ENCODE measurements around the gene RCAN2.

Gene RCAN2

DNA sequence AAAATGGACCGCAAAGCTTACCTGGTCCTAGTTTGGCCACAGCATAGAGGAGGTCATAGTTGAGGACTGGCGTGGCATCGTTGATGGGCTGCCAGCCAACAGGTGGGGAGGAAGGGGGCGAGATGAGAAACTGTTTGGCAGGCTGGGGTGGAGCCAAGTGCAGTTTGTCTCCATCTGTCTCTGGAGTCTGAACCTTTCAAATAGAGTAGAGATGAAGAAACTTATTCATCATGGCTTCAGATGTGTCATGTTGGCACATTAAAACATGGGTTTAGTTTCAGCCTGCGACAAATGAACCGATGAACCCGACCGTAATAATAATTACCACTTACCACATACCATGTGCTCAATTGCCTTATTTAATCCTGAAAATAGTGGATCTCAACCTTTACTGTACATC is 244.5 kb downstream of the RCAN2 start:
- DNase-seq = no peak

DNA sequence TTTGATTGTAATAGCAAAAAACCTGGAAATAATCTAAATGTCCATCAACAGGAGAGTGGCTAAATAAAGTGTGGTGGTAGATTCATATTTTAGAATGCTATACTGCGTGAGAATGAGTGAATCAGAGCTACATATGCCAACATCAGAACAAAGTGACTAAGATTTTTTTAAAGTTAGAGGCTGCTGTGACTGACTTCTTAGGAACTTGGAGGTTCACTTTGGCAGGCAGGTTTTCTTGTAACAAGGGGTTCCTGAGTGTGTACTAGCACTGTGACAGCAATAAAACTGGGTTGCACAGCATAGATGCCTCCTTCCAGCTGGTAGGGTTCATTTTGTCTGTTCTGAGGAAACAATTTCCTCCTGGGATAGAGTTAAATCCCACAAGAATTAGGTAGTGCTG is 245.2 kb downstream of the RCAN2 start:
- DNase-seq = no peak

DNA sequence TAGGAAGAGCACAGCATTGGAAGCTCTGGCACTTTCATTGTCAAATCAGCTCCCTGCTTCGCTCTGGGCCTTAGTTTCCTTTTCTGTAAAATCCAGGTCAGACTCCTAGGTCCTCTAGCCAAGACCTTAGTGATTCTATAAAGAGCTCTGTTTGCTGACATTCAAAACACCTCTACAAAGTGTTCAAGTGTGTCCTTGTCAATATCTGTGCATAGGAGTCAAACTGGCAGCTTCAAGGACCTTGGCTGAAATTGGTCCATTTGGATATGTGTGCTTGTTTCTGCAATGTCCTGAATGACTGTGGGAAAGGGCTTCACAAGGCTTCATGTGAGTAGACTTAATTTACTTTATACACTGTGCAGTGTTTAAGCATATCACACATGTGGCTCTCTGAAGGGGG is 246.6 kb downstream of the RCAN2 start:
- no peak for DNase-seq

DNA sequence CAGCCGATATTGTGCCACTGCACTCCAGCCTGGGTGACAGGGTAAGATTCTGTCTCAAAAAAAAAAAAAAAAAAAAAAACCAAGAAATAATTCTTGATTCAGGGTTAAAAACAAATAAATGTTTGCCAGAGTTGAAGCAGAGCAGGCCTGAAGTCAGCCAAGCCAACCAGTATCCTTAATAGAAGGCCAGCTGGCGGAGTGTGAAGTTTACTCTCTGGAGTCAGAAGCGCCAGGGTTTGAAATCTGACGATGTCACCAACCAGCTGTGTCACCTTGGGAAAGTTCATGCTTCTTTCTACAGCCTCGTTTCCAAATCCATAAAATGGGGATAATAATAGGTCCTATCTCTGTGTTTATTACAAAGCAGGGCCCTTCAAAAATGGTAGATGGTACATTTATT is 247.5 kb downstream of the RCAN2 start:
- no peak for DNase-seq

DNA sequence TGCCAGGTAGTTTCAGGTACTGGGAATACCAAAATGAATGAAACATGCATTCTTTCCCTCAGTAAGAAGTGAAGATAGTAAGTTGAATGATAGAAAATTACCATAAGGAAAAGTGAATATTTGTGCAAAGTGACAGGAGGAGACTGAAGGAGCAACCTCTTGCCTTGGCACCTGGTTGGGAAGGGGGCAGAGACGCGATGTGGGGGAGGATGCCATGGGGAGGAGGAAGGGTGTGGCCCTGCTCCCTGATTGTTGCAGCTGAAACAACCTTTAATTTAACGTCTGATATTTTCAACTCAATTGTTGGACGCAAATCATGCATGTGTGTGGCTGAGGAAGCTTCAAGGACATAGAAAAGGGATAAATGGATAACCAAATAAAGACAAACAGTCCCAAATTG is 248.3 kb downstream of the RCAN2 start:
- no peak for DNase-seq

DNA sequence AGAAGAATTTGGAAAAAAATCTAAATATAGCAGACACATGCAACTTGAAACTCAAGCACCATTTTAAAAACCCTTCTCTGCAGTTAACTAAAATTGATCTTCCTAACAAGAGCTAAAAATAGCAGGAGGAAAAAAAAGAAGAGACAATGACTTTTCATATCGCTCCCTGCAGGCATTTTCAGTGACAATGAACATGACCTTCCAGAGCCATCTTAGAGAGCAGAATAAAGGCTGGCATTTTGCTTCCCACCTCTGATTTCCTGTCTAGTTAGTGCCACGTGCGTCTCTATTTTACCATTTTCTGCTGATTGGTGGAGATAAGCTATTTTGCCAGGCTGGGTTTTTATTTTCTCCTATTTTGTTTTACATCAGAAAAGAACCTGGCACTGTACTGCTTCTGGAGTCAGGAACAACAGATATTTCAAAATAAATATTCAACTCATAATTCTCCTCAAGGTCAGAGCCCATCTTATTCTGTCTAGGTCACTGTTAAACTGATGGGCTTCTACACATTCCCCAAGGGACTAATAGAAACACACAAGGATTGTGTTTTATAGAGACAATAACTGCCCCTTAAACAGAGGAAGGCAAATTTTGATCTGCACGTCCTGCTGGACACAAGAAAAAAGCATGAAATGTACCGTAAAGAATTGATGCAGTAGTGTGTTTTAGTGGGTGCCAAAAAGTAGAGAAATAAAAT is 250.2 kb downstream of the RCAN2 start:
- DNase-seq = no peak

DNA sequence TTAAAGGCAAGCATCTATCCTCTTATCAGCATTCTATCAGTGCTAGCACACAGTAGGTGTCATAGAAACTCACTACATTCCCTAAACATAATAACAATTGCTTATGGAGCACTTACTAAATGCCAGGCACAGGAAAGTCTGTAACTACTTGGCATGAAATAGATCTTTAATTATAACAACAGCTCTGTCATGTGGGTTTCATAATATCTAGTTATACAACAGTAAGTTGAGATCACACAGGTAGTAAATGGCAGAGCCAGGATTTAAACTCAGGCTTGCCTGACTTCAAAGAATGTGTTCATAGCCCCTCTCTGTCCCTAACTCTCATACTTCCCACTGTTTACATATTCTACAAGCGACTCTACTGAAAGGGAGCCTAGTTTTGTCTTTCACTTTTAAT is 254.5 kb downstream of the RCAN2 start:
- DNase-seq = no peak

DNA sequence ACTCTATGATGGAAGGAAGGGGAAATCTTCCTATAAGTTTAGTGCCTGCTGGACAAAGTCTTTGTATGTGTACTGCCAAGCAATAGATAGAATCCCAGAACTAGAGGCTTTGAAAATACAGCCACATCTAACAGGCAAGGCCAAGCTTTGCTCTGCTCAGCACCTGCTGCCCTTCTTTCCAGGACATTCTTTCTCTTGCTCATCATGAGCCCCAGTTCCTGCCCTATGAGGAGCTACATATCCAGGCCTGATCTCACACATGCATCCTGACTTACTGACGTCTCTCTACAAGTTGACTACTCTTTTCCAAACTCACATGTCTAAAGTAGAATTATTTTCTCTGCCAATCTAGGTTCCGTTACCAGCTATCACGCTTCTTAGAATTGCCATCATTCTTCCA is 256.0 kb downstream of the RCAN2 start:
- no peak for DNase-seq

DNA sequence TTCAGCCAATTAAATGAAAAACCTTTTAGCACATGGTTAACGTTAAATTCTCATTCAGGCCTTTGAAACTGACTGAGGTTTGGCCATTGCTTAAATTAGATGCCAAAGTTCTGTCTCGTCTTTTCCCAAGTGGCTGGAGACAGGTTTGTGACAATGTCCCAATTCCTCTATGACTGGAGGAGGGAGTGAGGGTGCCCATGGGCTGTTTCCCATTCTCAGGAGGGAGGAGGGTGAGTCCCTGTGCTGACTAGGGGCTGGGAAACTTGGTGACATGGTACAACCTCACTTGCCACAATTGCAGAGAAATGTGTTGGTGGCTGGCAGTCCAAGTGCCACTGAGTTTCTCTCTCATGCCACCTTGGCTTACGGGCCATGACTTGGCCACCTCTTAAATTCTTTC is 256.5 kb downstream of the RCAN2 start:
- DNase-seq = no peak

DNA sequence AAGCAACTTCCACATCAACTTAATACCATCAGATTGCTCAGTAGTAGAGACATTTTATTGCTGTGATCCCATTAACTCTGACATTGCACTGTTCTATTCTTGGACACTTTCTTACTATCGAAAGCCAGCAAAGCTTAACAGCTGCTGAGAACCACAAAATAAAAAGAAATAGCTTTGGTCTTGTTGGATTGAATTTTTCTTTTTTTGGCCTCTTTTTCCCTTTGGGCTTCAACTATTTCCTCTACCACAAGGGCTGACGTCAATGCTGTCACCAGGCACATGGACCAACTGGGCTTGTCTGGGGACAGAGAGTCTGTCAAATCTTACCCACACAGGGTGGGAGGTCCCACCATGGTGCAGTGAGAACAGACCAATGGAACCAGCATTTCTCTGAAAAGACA is 257.1 kb downstream of the RCAN2 start:
- DNase-seq = no peak

DNA sequence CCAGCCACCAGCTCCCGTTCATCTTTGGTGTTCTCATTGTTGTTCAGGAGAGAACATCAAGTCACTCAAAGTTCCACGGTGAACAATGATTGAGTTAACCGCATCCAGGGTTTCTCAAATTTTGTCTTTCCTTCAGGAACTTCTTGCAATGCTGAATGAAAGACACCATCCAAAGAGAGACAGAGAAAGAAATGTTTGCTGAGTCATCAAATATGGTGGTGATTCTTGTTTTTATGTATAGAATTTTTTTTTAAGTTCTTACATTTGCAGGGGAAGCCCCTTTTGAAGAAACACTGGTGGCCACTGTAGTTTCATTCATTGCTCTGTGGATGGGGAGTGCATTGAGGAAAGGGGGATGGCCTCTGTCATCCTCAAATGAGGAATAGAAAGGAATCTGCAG is 258.1 kb downstream of the RCAN2 start:
- no peak for DNase-seq

DNA sequence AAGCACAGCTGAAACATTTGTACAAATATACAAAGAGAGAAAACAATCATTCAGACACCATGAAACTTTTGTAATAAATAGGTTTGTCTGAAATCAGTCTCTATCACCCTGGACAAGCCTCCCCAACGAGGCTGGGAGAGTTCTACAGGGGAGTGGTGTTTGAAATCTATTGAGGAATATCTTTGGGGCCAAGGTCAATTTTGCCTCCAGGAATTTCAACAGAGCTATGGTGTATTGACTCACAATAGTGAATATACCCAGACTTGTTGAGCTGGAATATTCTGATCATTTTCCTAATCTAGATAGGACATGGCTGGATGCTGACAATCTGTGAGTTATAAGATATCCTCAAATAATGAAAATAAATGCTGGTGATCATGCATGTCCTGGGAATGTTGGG is 269.0 kb downstream of the RCAN2 start:
- DNase-seq = no peak

DNA sequence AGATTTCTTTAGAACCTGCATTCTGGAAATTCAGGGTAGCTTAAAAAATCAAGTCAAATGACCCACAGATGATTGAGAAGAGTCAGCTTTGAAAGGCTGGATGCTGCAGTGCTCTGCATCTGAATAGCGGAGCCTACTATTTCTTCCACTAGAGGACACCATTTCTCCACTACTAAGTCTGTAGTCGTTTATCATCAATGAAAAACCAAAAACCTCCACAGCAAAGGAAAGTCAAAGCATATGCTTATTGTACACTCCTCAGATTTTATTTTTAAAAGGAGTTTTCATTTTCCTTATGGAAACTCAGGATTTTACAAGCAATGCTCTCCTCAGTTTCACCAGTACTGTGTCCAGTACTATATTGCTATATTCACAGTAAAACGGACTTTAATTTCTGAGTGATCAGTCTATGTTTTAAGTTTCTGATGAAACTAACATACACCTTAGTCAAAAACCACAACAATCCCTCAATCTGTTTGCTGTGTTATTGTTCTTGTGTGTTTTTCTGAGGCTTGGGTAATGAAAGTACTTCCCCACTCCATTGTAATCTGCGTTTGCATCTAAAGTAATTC is 269.9 kb downstream of the RCAN2 start:
- peak; percentile 34 for DNase-seq

DNA sequence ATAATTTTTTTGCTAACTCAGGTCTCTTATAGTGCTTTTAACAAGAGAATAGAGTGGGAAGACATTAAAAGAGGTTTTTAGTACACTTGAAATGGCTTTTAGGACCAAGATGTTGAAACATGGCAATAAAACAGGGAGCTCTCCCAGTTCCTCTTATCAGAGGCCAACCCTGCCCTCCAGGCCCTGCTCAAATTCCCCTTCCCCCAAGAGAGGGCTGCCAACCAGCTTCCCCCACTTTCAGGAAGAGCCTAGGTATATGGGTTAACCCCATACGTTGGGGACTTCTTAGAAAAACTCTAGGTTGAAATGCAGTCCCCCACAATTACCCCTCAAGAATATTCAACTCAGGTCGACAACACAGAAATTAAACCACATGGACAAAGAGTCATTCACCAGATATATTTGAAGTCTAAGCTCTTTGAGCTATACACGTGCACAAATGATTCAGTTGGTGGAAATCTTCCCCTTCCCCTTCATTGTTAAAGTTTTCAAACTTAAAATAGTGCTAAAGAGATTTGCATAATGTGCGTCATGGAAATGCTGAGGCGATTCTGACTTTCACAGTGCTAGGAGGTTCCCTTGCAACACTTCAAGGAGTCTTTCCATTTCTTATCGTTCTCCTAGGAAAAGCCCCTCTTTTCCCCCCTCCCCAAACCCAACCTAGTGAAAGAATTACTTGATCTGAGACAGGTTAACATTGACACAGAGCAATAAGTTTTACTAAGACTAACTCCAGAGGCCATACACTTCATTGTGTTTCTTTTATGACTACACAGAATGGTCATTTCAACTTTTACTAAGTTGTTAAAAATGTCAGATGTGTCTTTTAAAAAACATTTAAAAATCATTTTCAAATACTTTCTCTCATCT is 270.7 kb downstream of the RCAN2 start:
- no peak for DNase-seq

DNA sequence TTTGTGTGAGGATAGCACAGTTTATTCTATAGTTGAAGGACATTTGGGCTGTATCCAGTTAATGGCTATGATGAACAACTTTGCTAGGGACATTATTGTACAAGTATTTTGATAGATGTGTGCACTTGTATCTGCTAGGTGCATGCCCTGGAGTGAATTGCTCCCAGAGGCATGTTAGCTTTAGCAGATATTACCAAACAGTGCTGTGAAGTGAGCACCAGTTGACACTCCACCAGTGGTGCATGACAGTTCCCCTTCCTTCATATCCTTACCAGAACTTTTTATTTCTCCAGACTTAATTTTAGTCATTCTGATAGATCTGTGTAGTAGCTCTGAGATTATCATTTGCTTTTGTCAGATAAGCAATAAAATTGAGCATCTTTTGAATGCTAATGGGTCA is 271.6 kb downstream of the RCAN2 start:
- no peak for DNase-seq

DNA sequence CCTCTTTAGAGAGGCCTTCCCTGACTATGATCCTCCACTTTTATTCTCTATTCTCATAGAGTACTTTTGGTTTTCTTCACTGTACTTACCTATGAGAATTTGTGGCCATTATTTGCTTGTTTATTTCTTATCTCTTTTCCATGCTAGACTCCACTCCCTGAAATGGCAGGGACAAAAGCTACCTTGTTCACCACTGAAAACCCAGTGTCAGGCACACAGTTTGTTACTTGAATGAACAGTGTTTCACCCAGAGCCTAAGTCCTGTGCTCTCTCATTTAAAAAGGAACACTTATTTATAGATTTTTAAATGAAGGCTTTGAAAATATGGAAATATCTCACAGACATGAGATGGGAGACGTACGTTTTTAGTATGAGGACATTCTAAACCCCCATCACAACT is 272.8 kb downstream of the RCAN2 start:
- no peak for DNase-seq

DNA sequence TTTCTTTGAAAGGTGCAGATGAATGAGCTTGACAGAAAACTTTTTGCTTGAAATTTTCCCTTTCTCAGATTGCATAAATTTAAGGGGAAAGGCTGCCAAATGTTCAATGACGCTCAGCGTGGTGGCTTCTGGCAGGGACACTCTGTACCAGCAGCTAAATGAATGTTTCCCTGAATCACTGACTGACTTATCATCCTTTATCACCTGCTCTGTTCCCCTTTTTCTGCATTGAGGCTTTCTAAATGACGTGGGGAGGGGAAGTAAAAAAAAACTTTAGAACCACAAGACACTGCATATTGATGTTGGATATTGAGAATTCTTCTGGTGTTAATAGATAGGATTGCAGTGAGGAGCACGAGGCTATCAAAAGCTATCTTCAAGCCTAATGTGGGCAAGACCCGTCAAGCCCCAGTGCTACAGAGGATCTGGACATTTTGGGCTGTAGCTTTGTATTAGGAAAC is 273.5 kb downstream of the RCAN2 start:
- no peak for DNase-seq

DNA sequence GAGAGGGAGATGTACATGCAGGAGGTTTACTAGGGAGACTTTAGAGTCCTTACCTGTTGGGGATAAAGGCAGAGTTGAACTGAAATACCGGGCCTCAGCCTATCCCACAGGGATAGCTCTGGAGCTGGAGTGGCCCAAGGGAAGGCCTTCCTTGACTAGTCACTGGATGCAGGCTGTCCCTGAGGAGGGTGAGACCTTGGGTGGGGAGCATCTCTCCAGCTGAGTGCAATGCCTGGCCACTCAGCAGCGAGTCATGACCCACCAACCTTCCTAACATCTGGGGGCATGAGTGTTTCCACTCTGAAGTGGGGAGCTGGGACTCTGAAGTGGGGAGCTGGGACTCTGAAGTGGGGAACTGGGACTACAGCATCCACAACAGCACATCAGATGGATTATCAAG is 274.4 kb downstream of the RCAN2 start:
- no peak for DNase-seq

DNA sequence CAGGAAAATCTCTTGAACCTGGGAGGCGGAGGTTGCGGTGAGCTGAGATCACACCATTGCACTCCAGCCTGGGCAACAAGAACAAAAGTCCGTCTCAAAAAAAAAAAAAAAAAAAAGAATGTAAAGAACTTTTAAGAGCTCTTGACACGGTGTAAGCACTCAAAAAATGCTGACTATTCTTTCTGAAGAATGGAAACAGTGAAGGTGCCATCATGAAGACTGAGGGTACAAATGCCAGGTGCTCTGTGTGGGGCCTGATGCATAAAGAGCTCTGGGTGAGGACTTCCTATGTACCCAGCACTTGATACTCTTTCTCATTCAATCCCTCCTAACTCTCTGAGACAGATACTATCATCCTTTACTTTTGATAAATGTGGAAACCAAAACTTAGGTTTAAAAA is 275.5 kb downstream of the RCAN2 start:
- DNase-seq = no peak

DNA sequence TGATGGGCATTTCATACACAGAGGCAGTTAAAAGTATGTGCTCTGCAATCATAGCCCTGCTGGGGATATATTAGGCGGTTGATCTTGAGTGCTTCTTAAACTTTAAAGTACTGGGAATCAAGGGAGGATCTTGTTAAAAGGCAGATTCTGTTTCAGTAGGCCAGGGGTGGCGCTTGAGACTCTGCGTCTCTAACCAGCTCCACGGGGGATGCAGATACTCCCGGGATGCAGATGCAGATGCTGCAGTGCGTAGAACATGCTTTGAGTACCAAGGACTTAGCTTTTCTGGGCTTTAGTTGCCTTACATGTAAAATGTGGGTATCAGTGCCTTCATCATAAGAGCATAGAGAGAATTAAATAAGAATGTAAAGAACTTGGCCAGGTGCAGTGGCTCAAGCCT is 276.0 kb downstream of the RCAN2 start:
- no peak for DNase-seq

DNA sequence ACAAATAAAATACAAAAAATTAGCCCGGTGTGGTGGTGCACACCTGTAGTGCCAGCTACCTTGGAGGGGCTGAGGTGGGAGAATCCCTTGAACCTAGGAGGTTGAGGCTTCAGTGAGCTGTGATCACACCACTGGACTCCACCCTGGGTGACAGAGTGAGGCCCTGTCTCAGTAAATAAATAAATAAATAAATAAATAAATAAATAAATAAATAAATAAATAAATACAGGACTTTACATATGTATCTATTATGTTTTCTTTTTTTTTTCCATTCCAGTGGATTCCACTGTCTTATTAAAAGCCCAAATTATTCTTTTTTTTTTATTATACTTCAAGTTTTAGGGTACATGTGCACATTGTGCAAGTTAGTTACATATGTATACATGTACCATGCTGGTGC is 279.3 kb downstream of the RCAN2 start:
- DNase-seq = no peak

DNA sequence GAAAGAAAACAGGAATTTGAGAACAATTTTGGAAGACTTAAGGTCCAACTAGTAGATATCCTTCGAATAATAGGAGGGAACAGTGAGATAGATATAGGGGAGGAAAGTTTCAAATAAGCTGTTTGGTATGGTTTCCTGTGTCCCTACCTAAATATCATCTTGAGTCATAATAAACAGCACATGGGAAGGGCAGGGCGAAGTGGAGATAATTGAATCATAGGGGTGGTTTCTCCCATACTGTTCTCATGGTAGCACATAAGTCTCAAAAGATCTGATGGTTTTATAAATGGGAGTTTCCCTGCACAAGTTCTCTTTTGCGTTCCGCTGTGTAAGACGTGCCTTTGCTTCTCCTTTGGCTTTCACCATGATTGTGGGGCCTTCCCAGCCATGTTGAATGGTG is 281.0 kb downstream of the RCAN2 start:
- DNase-seq = no peak

DNA sequence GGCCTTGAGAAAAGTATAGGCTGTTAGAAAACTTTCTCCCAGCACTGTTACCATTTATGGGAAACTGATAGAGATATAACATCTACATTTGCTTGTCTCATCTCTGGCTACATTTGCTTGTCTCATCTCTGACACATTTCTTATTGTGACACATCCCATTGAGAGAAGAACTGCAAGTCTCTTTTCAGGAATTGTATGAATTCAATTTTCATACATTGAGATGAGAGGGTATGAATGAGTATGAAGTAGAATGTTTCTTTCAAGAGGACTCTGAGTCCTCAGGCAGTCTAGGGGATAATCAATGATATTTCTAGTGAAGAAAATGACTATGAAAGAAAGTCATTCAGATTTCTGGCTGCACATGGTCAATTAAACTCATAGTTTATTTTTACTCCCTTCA is 282.9 kb downstream of the RCAN2 start:
- no peak for DNase-seq

DNA sequence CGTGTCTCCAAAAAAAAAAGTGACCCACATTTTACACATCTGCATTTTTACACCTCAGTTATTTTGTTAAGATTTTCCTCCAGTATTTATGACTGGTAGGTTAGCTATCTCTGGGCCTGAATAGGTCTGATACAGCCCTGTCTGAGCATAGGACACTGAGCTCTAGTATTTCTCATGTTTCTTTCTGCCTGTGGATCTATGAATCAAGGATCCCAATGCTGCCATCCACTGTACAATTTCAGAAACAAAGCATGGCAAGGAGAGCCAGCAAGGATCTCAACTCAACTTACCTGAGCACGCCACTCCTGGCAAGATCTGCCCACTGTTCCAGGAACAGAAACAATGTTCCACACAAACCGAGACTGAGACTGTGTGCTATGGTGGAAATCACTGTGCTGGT is 284.1 kb downstream of the RCAN2 start:
- no peak for DNase-seq

Measured in COR-L47 (cell line).